HCT116 (cell line): ENCODE measurements around the gene NT5C2. TPM values are rescaled to one million over a fixed set of nuclear protein-coding genes. Genes with fewer than 3 reads are reported as not detected.

Source experiments
- ATAC-seq: fragments of 200-7000 bp; cut with Tn5 transposase; 2 replicates; pipeline ENCODE4 v1.9.1; 2020; ENCODE audit warnings: mild to moderate bottlenecking, moderate library complexity
- BruUV-seq: library from RNA; stranded (reverse); fragments of 400-500 nt; replicated peaks from 2 replicates; lab custom pipeline; 2021; lab: Mats Ljungman, UMichigan
- CTCF ChIA-PET: fragments of 300-600 bp; sonication (Branson Sonifier 250); formaldehyde crosslinking; loops from one replicate; lab custom pipeline; 2021; ENCODE audit warnings: antibody characterized with exemption; lab: Charles Lee
- POLR2A ChIA-PET: fragments of 300-600, 350-600 bp; sonication (Branson Sonifier 250); formaldehyde crosslinking; loops from one replicate; lab custom pipeline; 2021; ENCODE audit warnings: antibody characterized with exemption; lab: Charles Lee
- RAD21 ChIA-PET, 2 experiments: fragments of 300-600 bp; sonication (Branson Sonifier 250); formaldehyde crosslinking; loops; one replicate each; lab custom pipeline; 2023; ENCODE audit warnings: low total read pairs in 2 of 2; ENCODE audit not compliant: uncharacterized antibody in 2 of 2, unreplicated experiment in 2 of 2, low non-redundant PET in 1 of 2; lab: Charles Lee
- DNase-seq: peaks from one replicate; pipeline ENCODE4 v3.0.0-alpha.2; 2010; ENCODE audit warnings: low read depth, low spot score
- H2AFZ ChIP-seq: fragments of 200-600 bp; shearing (Covaris generic), sonication (generic); 2 replicates; pipeline ENCODE4 v1.6.1; 2017; ENCODE audit warnings: low read depth, mixed run types, mixed read lengths, antibody characterized with exemption, low read length; ENCODE audit not compliant: poor library complexity, severe bottlenecking
- H3K27ac ChIP-seq: 2 replicates; pipeline ENCODE4 v1.5.1; 2012; ENCODE audit warnings: low read depth, low read length
- H3K27me3 ChIP-seq: fragments of 200-600 bp; sonication (generic); 2 replicates; pipeline ENCODE4 v1.6.1; 2016; ENCODE audit warnings: mixed run types, low read length, mixed read lengths; ENCODE audit not compliant: insufficient read depth
- H3K36me3 ChIP-seq, 2 experiments: fragments of 200-500 bp in 1 of 2; fragments of 200-600 bp in 1 of 2; sonication (Bioruptor generic) in 1 of 2; sonication (generic) in 1 of 2; 2 replicates each; pipeline versions ENCODE4 v1.5.1 to v1.6.1; 2014 to 2016; ENCODE audit warnings: low read length in 2 of 2, inconsistent platforms in 1 of 2, mixed read lengths in 1 of 2, mixed run types in 1 of 2; ENCODE audit not compliant: insufficient read depth in 2 of 2, control insufficient read depth in 1 of 2
- H3K4me1 ChIP-seq, 2 experiments: fragments of 200-600 bp in 1 of 2; sonication (generic) in 1 of 2; 2 replicates each; pipeline versions ENCODE4 v1.5.1 to v1.6.1; 2012 to 2017; ENCODE audit warnings: low read length in 2 of 2, inconsistent platforms in 1 of 2, mild to moderate bottlenecking in 1 of 2, mixed read lengths in 1 of 2, mixed run types in 1 of 2, moderate library complexity in 1 of 2; ENCODE audit not compliant: insufficient read depth in 2 of 2, control insufficient read depth in 1 of 2
- H3K4me2 ChIP-seq: fragments of 200-600 bp; sonication (generic); 2 replicates; pipeline ENCODE4 v1.6.1; 2017; ENCODE audit warnings: mixed run types, low read length, mixed read lengths
- H3K4me3 ChIP-seq, 2 experiments: fragments of 200-600 bp in 1 of 2; sonication (generic) in 1 of 2; replicated peaks in 1 of 2; 2 replicates each; pipeline ENCODE4 v1.5.1; 2011 to 2016; ENCODE audit warnings: low read length in 2 of 2, control low read depth in 1 of 2, low read depth in 1 of 2, mild to moderate bottlenecking in 1 of 2, mixed read lengths in 1 of 2, mixed run types in 1 of 2
- H3K79me2 ChIP-seq: fragments of 200-600 bp; sonication (generic); 2 replicates; pipeline ENCODE4 v1.6.1; 2017; ENCODE audit warnings: mild to moderate bottlenecking, mixed run types, low read length, moderate library complexity, mixed read lengths; ENCODE audit not compliant: insufficient read depth
- H3K9ac ChIP-seq: fragments of 200-600 bp; sonication (generic); 2 replicates; pipeline ENCODE4 v1.6.1; 2016; ENCODE audit warnings: low read length, mixed read lengths
- H3K9me2 ChIP-seq: fragments of 200-600 bp; sonication (generic), shearing (Covaris generic); 2 replicates; pipeline ENCODE4 v1.6.1; 2017; ENCODE audit warnings: mixed run types, mild to moderate bottlenecking, moderate library complexity; ENCODE audit not compliant: insufficient read depth
- H3K9me3 ChIP-seq, 2 experiments: fragments of 200-500 bp in 1 of 2; fragments of 200-600 bp in 1 of 2; sonication (Bioruptor generic) in 1 of 2; sonication (generic) in 1 of 2; 2 replicates each; pipeline ENCODE4 v1.6.1; 2014 to 2017; ENCODE audit warnings: low read length in 2 of 2, mixed read lengths in 2 of 2, inconsistent platforms in 1 of 2, low read depth in 1 of 2, mild to moderate bottlenecking in 1 of 2, mixed run types in 1 of 2, moderate library complexity in 1 of 2; ENCODE audit not compliant: control insufficient read depth in 1 of 2, insufficient read depth in 1 of 2
- H4K20me1 ChIP-seq: fragments of 200-600 bp; sonication (generic), shearing (Covaris generic); 2 replicates; pipeline ENCODE4 v1.6.1; 2017; ENCODE audit warnings: mixed run types, mild to moderate bottlenecking, moderate library complexity; ENCODE audit not compliant: insufficient read depth
- CBX3 ChIP-seq: IDR thresholded peaks from 2 replicates; pipeline ENCODE4 v1.6.1; 2012; ENCODE audit warnings: low read depth
- CEBPB ChIP-seq: IDR thresholded peaks from 2 replicates; pipeline ENCODE4 v1.6.1; 2012; ENCODE audit warnings: low read depth
- EGR1 ChIP-seq: IDR thresholded peaks from 2 replicates; pipeline ENCODE4 v1.6.1; 2012; ENCODE audit warnings: low read depth
- ELF1 ChIP-seq: IDR thresholded peaks from 2 replicates; pipeline ENCODE4 v1.6.1; 2012; ENCODE audit warnings: low read depth, borderline replicate concordance
- EZH2phosphoT487 ChIP-seq: fragments of 200-600 bp; IDR thresholded peaks from 2 replicates; pipeline ENCODE4 v1.6.1; 2018; ENCODE audit warnings: antibody characterized with exemption, borderline replicate concordance
- JUND ChIP-seq: IDR thresholded peaks from 2 replicates; pipeline ENCODE4 v1.6.1; 2012
- POLR2A ChIP-seq: IDR thresholded peaks from 2 replicates; pipeline ENCODE4 v1.7.0; 2011; ENCODE audit warnings: borderline replicate concordance; ENCODE audit not compliant: insufficient read depth, insufficient read length; ENCODE audit errors: extremely low read depth
- POLR2AphosphoS5 ChIP-seq: IDR thresholded peaks from 2 replicates; pipeline ENCODE4 v1.6.1; 2011; ENCODE audit warnings: mild to moderate bottlenecking, low read depth, low read length, moderate library complexity
- SP1 ChIP-seq: IDR thresholded peaks from 2 replicates; pipeline ENCODE4 v1.6.1; 2012; ENCODE audit warnings: low read depth
- SRF ChIP-seq: IDR thresholded peaks from 2 replicates; pipeline ENCODE4 v1.6.1; 2012; ENCODE audit warnings: low read depth
- TCF7L2 ChIP-seq: IDR thresholded peaks from 2 replicates; pipeline ENCODE4 v1.7.0; 2011; ENCODE audit warnings: borderline replicate concordance, inconsistent platforms; ENCODE audit not compliant: insufficient read depth, insufficient read length; ENCODE audit errors: extremely low read depth
- ZFX ChIP-seq: fragments of 450-650 bp; IDR thresholded peaks from 2 replicates; pipeline ENCODE4 v1.6.1; 2017
- ZNF274 ChIP-seq: fragments of 200-500 bp; sonication (Bioruptor generic); IDR thresholded peaks from 2 replicates; pipeline ENCODE4 v1.6.1; 2014; ENCODE audit warnings: mild to moderate bottlenecking, low read depth, low read length, inconsistent platforms
- intact Hi-C: fragments of 100-400 bp; cut with micrococcal nuclease; formaldehyde crosslinking; loops from 2 replicates; pipeline ENCODE4 v1.10.0; 2022
- total RNA-seq: library from RNA; stranded (reverse); gene quantifications from one replicate; pipeline ENCODE4 v1.2.1, GENCODE V29; 2021; ENCODE audit not compliant: unreplicated experiment
- TF ChIP-seq, protein P1 (sequence below): IDR thresholded peaks from 2 replicates; pipeline ENCODE4 v1.6.1; 2012
- TF ChIP-seq, protein P2 (sequence below): IDR thresholded peaks from 2 replicates; pipeline ENCODE4 v1.6.1; 2012; ENCODE audit warnings: low read depth
- TF ChIP-seq, protein P3 (sequence below): IDR thresholded peaks from 2 replicates; pipeline ENCODE4 v1.6.1; 2012
- TF ChIP-seq, protein P4 (sequence below): IDR thresholded peaks from 2 replicates; pipeline ENCODE4 v1.6.1; 2011; ENCODE audit warnings: mild to moderate bottlenecking, low read length, moderate library complexity; ENCODE audit not compliant: insufficient replicate concordance; ENCODE audit errors: extremely low read depth

The NT5C2 gene
- total RNA-seq, 1 experiment from 2014 or later, result 63.0 TPM

DNA sequence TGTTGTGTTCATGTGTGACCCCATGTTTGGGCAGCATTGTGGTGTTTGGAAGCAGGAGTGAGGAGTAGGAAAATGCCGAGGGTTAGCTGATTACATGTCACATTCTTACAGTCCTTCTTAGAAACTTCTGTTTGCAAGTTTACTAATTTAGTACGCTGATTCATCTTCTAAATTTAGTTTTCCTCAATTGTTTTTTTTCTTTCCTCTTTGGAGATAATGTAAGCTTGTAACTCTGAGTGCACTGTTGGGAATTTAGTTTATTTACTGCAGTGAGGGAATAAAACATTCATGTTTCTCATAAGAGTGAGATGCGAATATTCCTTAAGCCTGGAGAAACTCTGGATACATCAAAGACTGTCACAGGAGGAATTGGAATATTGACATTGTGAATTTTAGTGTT lies 135.0 kb downstream of the NT5C2 start:
- BruUV-seq, result no TSS peak
- Histone ChIP-seq H3K27me3 (no peaks in the 10 kb centered on the region), H4K20me1 (no peaks in the 10 kb centered on the region), H3K4me2 (no peak overlapping the region), H3K36me3 (no peaks in the 10 kb centered on the region), H3K79me2 (no peaks in the 10 kb centered on the region), H3K9me3 (no peaks in the 10 kb centered on the region), H3K9ac (no peak overlapping the region), H3K27ac (no peak overlapping the region), H3K4me1 (no peaks in the 10 kb centered on the region), H3K9me2 (no peaks in the 10 kb centered on the region), H3K4me3 (no peak overlapping the region), H2AFZ (no peak overlapping the region)
- ChIA-PET CTCF (no interaction called here), RAD21 (no interaction called here), POLR2A (no interaction called here)
- intact Hi-C loops, result no loop called here
- no peak for TF ChIP-seq CEBPB
- TF ChIP-seq EGR1, result no peak
- no peak for TF ChIP-seq POLR2A
- TF ChIP-seq, protein P1, sequence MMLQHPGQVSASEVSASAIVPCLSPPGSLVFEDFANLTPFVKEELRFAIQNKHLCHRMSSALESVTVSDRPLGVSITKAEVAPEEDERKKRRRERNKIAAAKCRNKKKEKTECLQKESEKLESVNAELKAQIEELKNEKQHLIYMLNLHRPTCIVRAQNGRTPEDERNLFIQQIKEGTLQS, result no peak
- TF ChIP-seq, protein P2, sequence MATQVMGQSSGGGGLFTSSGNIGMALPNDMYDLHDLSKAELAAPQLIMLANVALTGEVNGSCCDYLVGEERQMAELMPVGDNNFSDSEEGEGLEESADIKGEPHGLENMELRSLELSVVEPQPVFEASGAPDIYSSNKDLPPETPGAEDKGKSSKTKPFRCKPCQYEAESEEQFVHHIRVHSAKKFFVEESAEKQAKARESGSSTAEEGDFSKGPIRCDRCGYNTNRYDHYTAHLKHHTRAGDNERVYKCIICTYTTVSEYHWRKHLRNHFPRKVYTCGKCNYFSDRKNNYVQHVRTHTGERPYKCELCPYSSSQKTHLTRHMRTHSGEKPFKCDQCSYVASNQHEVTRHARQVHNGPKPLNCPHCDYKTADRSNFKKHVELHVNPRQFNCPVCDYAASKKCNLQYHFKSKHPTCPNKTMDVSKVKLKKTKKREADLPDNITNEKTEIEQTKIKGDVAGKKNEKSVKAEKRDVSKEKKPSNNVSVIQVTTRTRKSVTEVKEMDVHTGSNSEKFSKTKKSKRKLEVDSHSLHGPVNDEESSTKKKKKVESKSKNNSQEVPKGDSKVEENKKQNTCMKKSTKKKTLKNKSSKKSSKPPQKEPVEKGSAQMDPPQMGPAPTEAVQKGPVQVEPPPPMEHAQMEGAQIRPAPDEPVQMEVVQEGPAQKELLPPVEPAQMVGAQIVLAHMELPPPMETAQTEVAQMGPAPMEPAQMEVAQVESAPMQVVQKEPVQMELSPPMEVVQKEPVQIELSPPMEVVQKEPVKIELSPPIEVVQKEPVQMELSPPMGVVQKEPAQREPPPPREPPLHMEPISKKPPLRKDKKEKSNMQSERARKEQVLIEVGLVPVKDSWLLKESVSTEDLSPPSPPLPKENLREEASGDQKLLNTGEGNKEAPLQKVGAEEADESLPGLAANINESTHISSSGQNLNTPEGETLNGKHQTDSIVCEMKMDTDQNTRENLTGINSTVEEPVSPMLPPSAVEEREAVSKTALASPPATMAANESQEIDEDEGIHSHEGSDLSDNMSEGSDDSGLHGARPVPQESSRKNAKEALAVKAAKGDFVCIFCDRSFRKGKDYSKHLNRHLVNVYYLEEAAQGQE, result no peak
- TF ChIP-seq JUND, result no peak
- no peak for TF ChIP-seq EZH2phosphoT487
- TF ChIP-seq SRF, result no peak
- TF ChIP-seq, protein P3, sequence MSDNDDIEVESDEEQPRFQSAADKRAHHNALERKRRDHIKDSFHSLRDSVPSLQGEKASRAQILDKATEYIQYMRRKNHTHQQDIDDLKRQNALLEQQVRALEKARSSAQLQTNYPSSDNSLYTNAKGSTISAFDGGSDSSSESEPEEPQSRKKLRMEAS, result no peak
- TF ChIP-seq ELF1, result no peak
- TF ChIP-seq, protein P4, sequence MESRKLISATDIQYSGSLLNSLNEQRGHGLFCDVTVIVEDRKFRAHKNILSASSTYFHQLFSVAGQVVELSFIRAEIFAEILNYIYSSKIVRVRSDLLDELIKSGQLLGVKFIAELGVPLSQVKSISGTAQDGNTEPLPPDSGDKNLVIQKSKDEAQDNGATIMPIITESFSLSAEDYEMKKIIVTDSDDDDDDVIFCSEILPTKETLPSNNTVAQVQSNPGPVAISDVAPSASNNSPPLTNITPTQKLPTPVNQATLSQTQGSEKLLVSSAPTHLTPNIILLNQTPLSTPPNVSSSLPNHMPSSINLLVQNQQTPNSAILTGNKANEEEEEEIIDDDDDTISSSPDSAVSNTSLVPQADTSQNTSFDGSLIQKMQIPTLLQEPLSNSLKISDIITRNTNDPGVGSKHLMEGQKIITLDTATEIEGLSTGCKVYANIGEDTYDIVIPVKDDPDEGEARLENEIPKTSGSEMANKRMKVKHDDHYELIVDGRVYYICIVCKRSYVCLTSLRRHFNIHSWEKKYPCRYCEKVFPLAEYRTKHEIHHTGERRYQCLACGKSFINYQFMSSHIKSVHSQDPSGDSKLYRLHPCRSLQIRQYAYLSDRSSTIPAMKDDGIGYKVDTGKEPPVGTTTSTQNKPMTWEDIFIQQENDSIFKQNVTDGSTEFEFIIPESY, result no peak
- no peak for TF ChIP-seq ZFX
- no peak for TF ChIP-seq TCF7L2
- no peak for TF ChIP-seq SP1
- no peak for TF ChIP-seq POLR2AphosphoS5
- no peak for TF ChIP-seq ZNF274
- TF ChIP-seq CBX3, result no peak
- ATAC-seq (no peak), DNase-seq (no peak)
